Activated effector memory CD4-positive, alpha-beta T cell treated with Interleukin-2 at 50 U/mL for 16 hours (primary cell): ENCODE measurements around the gene CUX1.
"Not testable (repeated sequence)": the region's sequence is repeated elsewhere in the genome, so short reads cannot be mapped to it uniquely, and the experiment has no call there.

Source experiments
- DNase-seq: peaks from one replicate; pipeline ENCODE4 v3.0.0-alpha.2; 2020

Gene CUX1

DNA sequence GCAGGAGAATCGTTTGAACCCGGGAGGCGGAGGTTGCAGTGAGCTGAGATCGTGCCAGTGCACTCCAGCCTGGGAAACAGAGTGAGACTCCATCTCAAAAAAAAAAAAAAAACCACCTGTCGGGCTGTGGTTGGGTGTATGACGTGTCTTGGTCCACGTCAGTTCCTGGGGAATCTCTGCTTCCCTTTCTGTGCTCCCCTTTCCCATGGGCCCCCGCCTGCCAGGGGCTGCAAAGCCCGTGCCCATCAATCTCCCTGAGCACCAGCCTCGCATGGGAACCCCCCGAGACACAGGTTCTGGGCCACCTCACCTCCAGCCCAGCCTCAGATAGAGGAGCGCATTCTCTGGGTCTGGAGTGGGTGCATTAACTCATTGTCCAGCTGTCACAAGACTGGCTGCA is 467.0 kb downstream of the CUX1 start:
- no peak for DNase-seq

- DNase-seq = no peak
Observed at GRCh38 chr7:102284891-102285539, 467.6 kb downstream of the CUX1 start.

DNA sequence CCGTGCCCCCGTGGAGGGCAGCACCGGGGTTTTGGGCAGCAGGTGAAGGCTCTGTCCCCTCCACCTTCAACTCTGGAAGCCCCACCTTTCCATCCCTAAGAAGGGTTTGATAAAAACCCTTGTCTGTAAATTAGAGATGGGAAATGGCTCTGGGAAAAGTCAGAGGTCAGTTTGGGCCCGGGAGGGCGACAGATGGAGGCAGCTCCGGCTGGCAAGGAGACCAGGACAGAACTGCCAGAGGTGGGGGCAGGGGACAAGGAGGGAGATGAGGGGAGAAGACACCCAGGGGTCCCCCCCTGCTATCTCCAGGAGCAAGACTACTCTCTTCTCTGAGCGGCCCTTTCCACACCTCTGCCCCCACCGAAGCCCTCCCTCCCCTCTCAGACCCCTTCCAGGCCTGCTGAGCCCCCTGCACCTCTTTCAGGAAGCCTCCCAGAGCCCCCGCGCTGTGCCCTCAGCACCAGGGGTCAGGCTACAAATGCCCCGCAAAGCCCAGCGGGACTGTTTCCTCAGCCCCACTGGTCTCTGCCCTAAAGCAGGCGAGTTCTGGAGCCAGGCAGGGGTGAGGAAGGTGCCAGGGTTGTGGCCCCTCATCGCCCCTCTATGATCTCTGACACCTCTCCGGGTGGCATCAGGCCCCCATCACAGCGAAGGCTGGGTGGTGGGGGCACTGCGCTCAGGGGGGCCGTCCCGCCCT is 468.3 kb downstream of the CUX1 start:
- DNase-seq = no peak

DNA sequence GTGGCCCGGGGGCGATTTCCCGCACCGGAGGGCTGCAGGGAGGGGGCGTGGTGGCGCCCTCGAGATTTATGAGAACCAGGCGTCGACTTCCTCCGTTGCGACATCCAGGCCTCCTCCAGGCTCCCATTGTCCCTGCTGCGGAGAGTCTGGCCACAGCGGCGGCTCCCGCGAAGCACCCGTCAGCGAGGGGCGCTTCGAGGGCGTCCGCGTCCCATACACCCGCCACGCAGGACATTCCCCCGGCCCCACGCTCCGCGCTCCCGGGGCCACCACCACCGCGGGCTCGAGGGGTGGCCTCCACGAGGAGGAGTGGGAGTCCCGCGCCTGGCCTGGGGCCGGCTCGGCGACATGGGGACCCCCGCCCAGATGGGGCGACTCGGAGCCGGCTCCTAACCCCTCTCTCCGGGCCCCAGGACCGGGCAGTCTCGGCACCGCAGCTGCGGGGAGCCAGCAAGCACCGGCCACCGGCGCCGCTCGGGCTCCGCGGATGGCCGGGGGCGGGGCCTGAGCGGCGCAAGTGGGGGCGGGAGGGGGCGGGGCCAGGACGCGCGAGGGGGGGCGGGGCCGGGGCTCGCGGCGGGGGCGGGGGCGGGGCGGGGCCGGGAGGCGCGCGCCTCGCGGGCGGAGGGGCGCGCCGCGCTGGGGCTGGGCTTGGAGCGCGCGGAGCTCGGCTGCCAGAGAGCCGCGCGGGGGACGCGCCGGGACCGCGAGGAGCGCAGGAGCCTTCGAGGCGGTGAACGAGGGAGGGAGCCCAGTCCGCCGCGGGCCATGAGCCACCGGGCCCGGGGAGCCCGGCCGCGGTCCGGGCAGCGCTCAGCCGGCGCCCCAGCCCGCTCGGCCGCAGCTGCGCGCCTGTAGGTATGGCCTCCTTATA is 469.0 kb downstream of the CUX1 start, which contains the start of gene SH2B2:
Gene SH2B2, plus strand, starts transcription at position 632 of the 874 bp plus-strand sequence. CDS start 13,683 bp downstream, outside the sequence.
- DNase-seq = peak; percentile 25

DNA sequence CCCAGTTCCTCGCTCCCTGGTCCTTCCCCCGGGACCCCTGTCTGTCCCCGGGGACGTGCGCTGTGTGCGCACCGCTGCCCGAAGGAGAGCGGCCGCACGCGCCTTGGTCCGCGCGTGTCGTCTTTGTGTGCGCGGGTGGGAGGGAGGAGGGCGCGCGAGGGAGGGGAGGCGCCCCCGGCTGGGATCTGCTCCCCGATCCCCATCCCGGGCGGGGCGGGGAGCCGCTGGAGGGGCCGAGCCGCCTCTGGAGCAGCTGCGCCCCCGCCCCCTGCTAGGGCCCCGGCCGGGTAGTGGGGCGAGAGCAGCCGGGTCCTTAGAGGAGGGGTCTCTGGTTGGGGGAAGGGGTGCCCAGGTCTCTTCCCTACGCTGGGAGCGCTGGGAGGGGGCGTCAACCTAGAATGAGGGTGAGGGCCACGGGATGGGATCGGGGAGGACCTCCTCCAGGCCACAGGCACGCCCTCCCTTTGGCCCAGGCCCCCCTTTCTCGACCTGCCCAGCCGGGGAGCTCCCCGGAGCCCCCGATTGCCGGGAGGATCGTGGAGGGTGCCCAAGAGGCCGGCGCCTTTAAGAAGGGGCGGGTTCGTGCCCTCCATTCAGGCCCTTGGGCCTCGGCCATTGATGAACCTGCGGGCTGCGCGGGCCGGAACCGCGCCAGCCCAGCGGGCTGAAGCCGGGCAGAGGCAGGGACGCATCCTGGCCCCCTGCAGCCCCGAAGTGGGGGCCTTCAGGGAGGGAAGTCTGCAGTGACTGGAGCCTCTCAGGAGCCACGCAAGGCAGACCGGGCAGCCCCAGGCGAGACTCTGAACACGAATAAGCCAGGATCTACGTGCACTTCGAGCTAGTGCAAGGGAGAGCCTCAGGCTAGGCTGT is 469.9 kb downstream of the CUX1 start:
- DNase-seq = no peak

DNA sequence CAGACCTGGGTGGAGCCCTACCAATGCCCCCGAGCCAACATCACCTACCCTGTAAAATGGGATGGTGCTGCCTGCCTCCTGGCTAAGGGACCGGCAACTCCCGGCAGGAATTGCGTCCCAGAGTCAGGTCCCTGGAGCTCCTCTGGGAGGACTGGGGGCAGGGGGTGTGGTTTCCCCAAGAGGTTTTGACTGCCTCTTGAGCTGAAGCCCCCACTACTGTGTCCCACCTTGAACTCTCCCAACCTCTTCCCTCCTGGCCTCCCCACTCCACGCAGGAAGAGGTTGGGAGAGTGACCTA is 470.5 kb downstream of the CUX1 start:
- DNase-seq = no peak

DNA sequence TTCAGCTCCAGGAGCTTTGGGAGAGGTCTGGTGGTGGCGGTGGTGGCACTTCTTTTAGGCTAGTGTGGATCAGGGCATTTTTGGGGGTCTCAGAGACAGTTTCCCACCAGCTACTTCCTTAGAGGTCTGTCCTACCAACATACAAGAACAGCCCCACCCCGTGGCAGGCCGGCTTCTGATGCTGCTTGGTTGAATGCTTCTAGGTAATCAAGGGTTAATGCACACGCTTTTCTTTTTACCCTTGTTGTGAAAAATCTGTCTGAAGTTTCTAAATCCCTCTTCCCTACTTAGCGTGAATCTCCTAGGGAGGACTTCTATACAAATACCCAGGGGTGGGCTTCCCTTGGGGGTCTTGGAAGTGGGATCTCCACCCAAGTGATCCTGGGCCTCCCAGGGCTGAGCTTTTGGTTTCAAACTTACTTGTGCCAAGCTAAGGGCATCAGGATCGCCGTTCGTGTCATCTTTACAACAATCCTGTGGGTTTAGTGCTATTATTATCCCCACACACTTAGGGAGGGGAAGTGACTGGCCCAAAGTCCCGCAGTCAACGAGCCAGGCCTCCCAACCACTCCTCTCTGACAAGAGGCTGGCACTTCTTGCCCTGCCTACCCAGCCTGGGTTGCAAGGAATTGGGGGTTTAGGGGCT is 471.0 kb downstream of the CUX1 start:
- no peak for DNase-seq

DNA sequence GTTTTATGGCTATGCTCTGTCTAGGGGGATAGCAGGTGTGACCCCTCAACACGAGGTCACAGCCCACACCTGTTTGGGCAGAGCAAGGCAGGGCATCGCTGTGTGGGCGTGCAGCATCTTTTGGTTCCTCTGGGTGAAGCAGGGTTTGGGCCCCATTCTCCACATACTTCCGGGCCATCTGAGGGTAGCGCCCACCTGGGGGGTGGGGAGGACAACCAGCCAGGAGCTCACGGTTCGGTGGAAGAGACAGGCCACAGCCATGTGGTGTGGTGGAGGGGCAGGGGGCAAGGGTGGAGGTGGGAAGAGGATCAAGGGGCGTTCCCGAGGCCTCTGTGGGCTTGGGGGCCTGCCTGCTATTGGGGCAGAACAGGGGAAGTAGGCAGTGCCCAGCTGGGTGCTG is 471.6 kb downstream of the CUX1 start:
- DNase-seq = no peak

GRCh38 chr7:102291056-102291915 is 473.9 kb downstream of the CUX1 start:
- DNase-seq = no peak

GRCh38 chr7:102291916-102292267 is 474.5 kb downstream of the CUX1 start:
- DNase-seq = no peak

GRCh38 chr7:102292813-102293798 is 475.7 kb downstream of the CUX1 start:
- no peak for DNase-seq

GRCh38 chr7:102294589-102294988 is 477.2 kb downstream of the CUX1 start:
- DNase-seq = no peak

- no peak for DNase-seq
Observed at GRCh38 chr7:102295346-102296178, 478.1 kb downstream of the CUX1 start.

DNA sequence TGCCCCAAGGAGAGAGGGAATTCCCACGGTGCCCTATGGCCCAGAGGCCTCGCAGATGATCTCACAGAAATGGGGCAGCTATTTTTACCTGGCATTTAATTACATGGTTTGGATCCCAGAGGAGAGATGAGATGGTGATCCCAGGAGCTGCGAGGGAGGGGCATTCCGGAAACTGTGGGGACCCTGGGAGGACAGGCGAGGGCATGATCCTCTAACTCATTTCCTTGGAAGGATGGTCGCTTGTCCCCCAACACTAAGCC is 478.7 kb downstream of the CUX1 start:
- DNase-seq = no peak

- DNase-seq = no peak
Observed at GRCh38 chr7:102296514-102296913, 479.1 kb downstream of the CUX1 start.

- DNase-seq = no peak
Observed at GRCh38 chr7:102297487-102298218, 480.2 kb downstream of the CUX1 start.

- no peak for DNase-seq
Observed at GRCh38 chr7:102300643-102301221, 483.3 kb downstream of the CUX1 start.

GRCh38 chr7:102301367-102301766 is 483.9 kb downstream of the CUX1 start:
- not testable (repeated sequence) for DNase-seq
